Erythroblast (primary cell): ENCODE measurements around the gene OR6C65.
"Not testable (repeated sequence)": the region's sequence is repeated elsewhere in the genome, so short reads cannot be mapped to it uniquely, and the experiment has no call there.

ENCODE experiments used
- DNase-seq, 2 experiments: peaks; one replicate each; lab custom pipeline; 2025; lab: John Stamatoyannopoulos, UW
- GATA1 ChIP-seq: IDR thresholded peaks from 2 replicates; pipeline ENCODE4 v1.6.1; 2011; ENCODE audit warnings: low read depth, mild to moderate bottlenecking, control low read depth, low read length, moderate library complexity
- POLR2A ChIP-seq: IDR thresholded peaks from 2 replicates; pipeline ENCODE4 v1.6.1; 2011; ENCODE audit warnings: mild to moderate bottlenecking, low read length

OR6C65 gene

GRCh38 chr12:55400229-55400628 lies at the start of gene OR6C65:
OR6C65 (plus strand) TSS chr12:55400529; CDS start chr12:55400529, 0 bp downstream.
- DNase-seq = no peak
- TF ChIP-seq POLR2A = no peak
- no peak for TF ChIP-seq GATA1

GRCh38 chr12:55355338-55355737 lies 45.0 kb upstream of the OR6C65 start:
- DNase-seq = not testable (repeated sequence)

- no peak for DNase-seq
- TF ChIP-seq GATA1 = no peak
- TF ChIP-seq POLR2A = no peak
Observed at GRCh38 chr12:55362675-55363074, 37.7 kb upstream of the OR6C65 start, which contains the start of gene OR6C75. OR6C75 (plus strand) TSS chr12:55362975; CDS start chr12:55365111, 2,136 bp downstream.

- TF ChIP-seq POLR2A = no peak
- no peak for TF ChIP-seq GATA1
- no peak for DNase-seq
Observed at GRCh38 chr12:55365086-55365485, 35.2 kb upstream of the OR6C65 start.

DNA sequence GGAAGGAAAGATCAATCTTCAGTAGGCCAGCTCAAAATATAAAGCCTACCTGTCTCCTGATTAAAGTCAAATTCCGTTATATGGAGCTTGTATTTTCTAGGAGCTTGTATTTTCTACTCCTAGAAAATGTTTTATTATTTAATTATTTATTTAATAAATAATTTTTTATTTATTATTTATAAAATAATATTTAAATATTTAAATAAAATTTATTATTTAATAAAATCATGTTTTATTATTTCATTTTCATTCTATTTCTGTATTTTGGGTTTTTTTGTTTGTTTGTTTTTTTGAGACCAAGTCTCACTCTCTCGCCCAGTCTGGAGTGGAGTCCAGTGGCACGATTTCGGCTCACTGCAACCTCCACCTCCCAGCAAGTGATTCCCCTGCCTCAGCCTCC lies 27.8 kb upstream of the OR6C65 start:
- no peak for DNase-seq
- no peak for TF ChIP-seq GATA1
- no peak for TF ChIP-seq POLR2A

DNA sequence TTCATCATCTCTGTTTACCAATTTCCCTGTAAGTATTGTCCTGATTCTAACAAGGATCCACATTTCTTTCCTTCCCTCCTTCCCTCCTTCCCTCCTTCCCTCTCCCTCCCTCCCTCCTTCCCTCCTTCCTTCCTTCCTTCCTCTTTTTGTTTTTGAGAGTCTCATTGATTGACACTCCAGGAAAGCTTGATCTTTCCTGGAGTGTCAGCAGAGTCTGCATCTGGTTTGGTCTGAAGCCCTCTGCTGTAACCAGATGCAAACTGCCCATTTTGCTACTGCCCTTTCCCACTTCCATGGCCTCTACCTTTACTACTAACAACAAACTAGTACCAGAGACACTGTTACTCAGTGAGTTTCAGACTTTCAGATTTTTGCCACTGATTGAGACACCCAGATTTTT lies 14.4 kb upstream of the OR6C65 start:
- no peak for DNase-seq
- no peak for TF ChIP-seq POLR2A
- TF ChIP-seq GATA1 = no peak

GRCh38 chr12:55392032-55392795 lies 8.1 kb upstream of the OR6C65 start:
- TF ChIP-seq POLR2A = no peak
- no peak for TF ChIP-seq GATA1
- DNase-seq = no peak

GRCh38 chr12:55396326-55396725 lies 4.0 kb upstream of the OR6C65 start:
- no peak for TF ChIP-seq GATA1
- no peak for TF ChIP-seq POLR2A
- DNase-seq = no peak

GRCh38 chr12:55407866-55408265 lies 7.5 kb downstream of the OR6C65 start:
- no peak for TF ChIP-seq POLR2A
- no peak for TF ChIP-seq GATA1
- DNase-seq = no peak

GRCh38 chr12:55409133-55409532 lies 8.8 kb downstream of the OR6C65 start:
- DNase-seq = not testable (repeated sequence)

GRCh38 chr12:55412138-55412537 lies 11.8 kb downstream of the OR6C65 start:
- DNase-seq = not testable (repeated sequence)

GRCh38 chr12:55413498-55414388 lies 13.4 kb downstream of the OR6C65 start:
- not testable (repeated sequence) for DNase-seq

GRCh38 chr12:55414396-55414823 lies 14.1 kb downstream of the OR6C65 start:
- not testable (repeated sequence) for DNase-seq

DNA sequence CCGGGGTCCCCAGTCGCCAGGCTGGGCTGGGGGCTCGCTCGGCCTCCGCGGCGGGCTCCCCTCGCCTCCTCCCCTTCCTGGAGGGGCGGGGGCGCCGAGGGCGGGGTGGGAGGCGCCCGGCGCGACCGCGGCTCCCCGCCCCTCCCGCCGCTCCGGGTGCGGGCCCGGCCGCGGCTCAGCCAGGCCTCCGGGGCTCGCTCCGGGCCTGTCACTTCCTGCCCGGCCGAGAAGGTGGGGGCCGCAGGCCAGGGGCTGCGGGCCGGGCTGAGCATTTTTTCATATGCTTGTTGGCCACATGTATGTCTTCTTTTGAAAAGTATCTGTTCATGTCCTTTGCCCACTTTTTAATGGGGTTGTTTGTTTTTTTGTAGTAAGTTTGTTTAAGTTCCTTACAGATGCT lies 14.6 kb downstream of the OR6C65 start:
- not testable (repeated sequence) for DNase-seq

DNA sequence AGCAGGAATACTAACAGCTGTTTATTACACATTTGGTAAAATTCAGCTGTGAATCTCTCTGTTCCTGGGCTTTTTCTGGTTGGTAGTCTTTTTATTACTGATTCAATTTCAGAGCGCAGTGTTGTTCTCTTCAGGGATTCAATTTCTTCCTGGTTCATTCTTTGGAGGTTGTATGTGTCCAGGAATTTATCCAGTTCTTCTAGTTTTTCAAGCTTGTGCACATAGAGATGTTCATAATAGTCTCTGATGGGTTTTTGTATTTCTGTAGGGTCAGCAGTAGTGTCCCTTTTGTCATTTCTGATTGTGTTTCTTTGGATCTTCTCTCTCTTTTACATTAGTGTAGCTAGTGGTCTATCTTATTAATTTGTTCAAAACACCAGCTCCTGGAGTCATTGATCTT lies 16.6 kb downstream of the OR6C65 start:
- no peak for DNase-seq
- TF ChIP-seq POLR2A (no peak), GATA1 (no peak)
